Ishikawa (cell line): Measurements from ENCODE around the gene UNC5C.

Experiments
- CEBPB ChIP-seq: IDR thresholded peaks from 2 replicates; pipeline ENCODE4 v1.6.1; 2012
- EGR1 ChIP-seq: IDR thresholded peaks from 2 replicates; pipeline ENCODE4 v1.6.1; 2012
- EP300 ChIP-seq: IDR thresholded peaks from 2 replicates; pipeline ENCODE4 v1.6.1; 2012; ENCODE audit warnings: borderline replicate concordance
- FOXM1 ChIP-seq: IDR thresholded peaks from 2 replicates; pipeline ENCODE4 v1.6.1; 2012; ENCODE audit warnings: low read depth, borderline replicate concordance
- MAX ChIP-seq: IDR thresholded peaks from 2 replicates; pipeline ENCODE4 v1.6.1; 2012
- NFIC ChIP-seq: IDR thresholded peaks from 2 replicates; pipeline ENCODE4 v1.6.1; 2012
- RAD21 ChIP-seq: IDR thresholded peaks from 2 replicates; pipeline ENCODE4 v1.6.1; 2012; ENCODE audit warnings: low read depth
- REST ChIP-seq: IDR thresholded peaks from 2 replicates; pipeline ENCODE4 v1.6.1; 2012; ENCODE audit warnings: low read depth, mild to moderate bottlenecking
- TAF1 ChIP-seq: IDR thresholded peaks from 2 replicates; pipeline ENCODE4 v1.6.1; 2012; ENCODE audit warnings: low read depth, mild to moderate bottlenecking
- TEAD4 ChIP-seq: IDR thresholded peaks from 2 replicates; pipeline ENCODE4 v1.6.1; 2012
- USF1 ChIP-seq: IDR thresholded peaks from 2 replicates; pipeline ENCODE4 v1.6.1; 2012
- YY1 ChIP-seq: IDR thresholded peaks from 2 replicates; pipeline ENCODE4 v1.6.1; 2012; ENCODE audit warnings: low read depth

GRCh38 chr4:95532305-95532704 is 16.5 kb downstream of the UNC5C start:
- TF ChIP-seq REST (no peak), FOXM1 (no peak), EGR1 (no peak), EP300 (no peak), TAF1 (no peak), TEAD4 (no peak), RAD21 (no peak), MAX (no peak), CEBPB (no peak), YY1 (no peak), NFIC (peak; percentile 60), USF1 (no peak)
